K562 (cell line): ENCODE data around the gene SLC4A4. TPM values are rescaled to one million over a fixed set of nuclear protein-coding genes. Genes with fewer than 3 reads are reported as not detected.

Experiments
- CHD7 ChIP-seq: fragments of 200-600 bp; sonication (generic); IDR thresholded peaks from one replicate; pipeline ENCODE4 v1.6.1; 2012; ENCODE audit warnings: mild to moderate bottlenecking, low read depth, low read length, inconsistent platforms
- EP400 ChIP-seq: fragments of 450-650 bp; IDR thresholded peaks from 2 replicates; pipeline ENCODE4 v1.6.1; 2017; ENCODE audit warnings: antibody characterized with exemption, mild to moderate bottlenecking, moderate library complexity
- GABPB1 ChIP-seq: sonication (generic); formaldehyde crosslinking; IDR thresholded peaks from 2 replicates; pipeline ENCODE4 v1.8.0; 2022; ENCODE audit warnings: mild to moderate bottlenecking, missing genetic modification reagents
- PPARD ChIP-seq: fragments of 250-450 bp; sonication (Bioruptor Pico); IDR thresholded peaks from 2 replicates; pipeline ENCODE4 v1.8.0; 2022; ENCODE audit warnings: inconsistent platforms, mild to moderate bottlenecking, moderate library complexity
- TOE1 ChIP-seq, 2 experiments: fragments of 450-650 bp in 1 of 2; sonication (generic) in 1 of 2; formaldehyde crosslinking in 1 of 2; IDR thresholded peaks; 2 replicates each; pipeline versions ENCODE4 v1.7.1 to v1.8.0; 2016 to 2022; ENCODE audit warnings: borderline replicate concordance in 2 of 2, mild to moderate bottlenecking in 2 of 2, antibody characterized with exemption in 1 of 2, inconsistent platforms in 1 of 2, low read depth in 1 of 2, missing genetic modification reagents in 1 of 2, moderate library complexity in 1 of 2
- ZNF133 ChIP-seq: fragments of 250-450 bp; sonication (Bioruptor Pico); IDR thresholded peaks from 2 replicates; pipeline ENCODE4 v1.4.0; 2020; ENCODE audit warnings: mild to moderate bottlenecking
- ZNF232 ChIP-seq: sonication (generic); formaldehyde crosslinking; IDR thresholded peaks from 2 replicates; pipeline ENCODE4 v1.8.0; 2022; ENCODE audit warnings: mild to moderate bottlenecking, missing genetic modification reagents
- ZNF274 ChIP-seq: IDR thresholded peaks from 2 replicates; pipeline ENCODE4 v1.6.1; 2011; ENCODE audit warnings: low read depth, mild to moderate bottlenecking, low read length, moderate library complexity, borderline replicate concordance
- ZNF717 ChIP-seq: fragments of 250-450 bp; sonication (Bioruptor Pico); IDR thresholded peaks from 2 replicates; pipeline ENCODE4 v1.5.0; 2021
- polyA plus RNA-seq, 8 experiments: library from polyadenylated mRNA; depleted of rRNA in 4 of 8; stranded (reverse) in 5 of 8; unstranded in 3 of 8; fragments of >200 nt; fragmentation: Nextera tagmentation in 2 of 8; fragmentation: Illumina TruSeq in 1 of 8; extraction: Ambion mirVana in 2 of 8; extraction: Trizol in 1 of 8; gene quantifications; 2 replicates each; pipeline versions ENCODE4 v1.2.1 to v1.2.3, GENCODE V29; 2011 to 2014; ENCODE audit warnings: inconsistent platforms in 1 of 8, missing spikeins in 1 of 8
- total RNA-seq, 7 experiments: library from RNA; depleted of rRNA in 6 of 7; stranded (reverse); fragments of >200 nt in 6 of 7; fragmentation: Illumina TruSeq in 2 of 7; extraction: Trizol in 2 of 7; gene quantifications; 2 replicates each; pipeline versions ENCODE4 v1.2.1 to v1.2.3, GENCODE V29; 2011 to 2021; ENCODE audit warnings: low replicate concordance in 1 of 7

Gene SLC4A4
- total and polyA plus RNA-seq, 9 of the 15 experiments (the other 6 are each of a cell fraction or from before 2014, with no cell fraction given): 0.01 to 0.18 (median 0.07) TPM; not detected in 2

- no peak for TF ChIP-seq CHD7
- TF ChIP-seq ZNF232: no peak
- TF ChIP-seq EP400: no peak
- no peak for TF ChIP-seq PPARD (CRISPR knock-in tag)
- no peak for TF ChIP-seq ZNF274
- no peak for TF ChIP-seq TOE1 (IDR thresholded peaks at IDR 0.05; ENCODE audit: borderline replicate concordance)
- no peak for TF ChIP-seq TOE1 (CRISPR knock-in tag; IDR thresholded peaks at IDR 0.05; ENCODE audit: borderline replicate concordance, low read depth)
- no peak for TF ChIP-seq GABPB1 (CRISPR knock-in tag)
- no peak for TF ChIP-seq ZNF717 (CRISPR knock-in tag)
- TF ChIP-seq ZNF133 (CRISPR knock-in tag): no peak
- TF ChIP-seq, all 486 proteins: peak for 0
These were observed 22.0 kb downstream of the SLC4A4 start (continued) for GRCh38 chr4:71360844-71361243.
